RWPE2 (cell line): ENCODE measurements around the gene SLC40A1.

Experiments
- ATAC-seq: fragments of 200-7000 bp; cut with Tn5 transposase; 3 replicates; pipeline ENCODE4 v1.9.1; 2021; ENCODE audit warnings: low read depth
- DNase-seq: peaks from one replicate; pipeline ENCODE4 v3.0.0-alpha.2; 2020; ENCODE audit warnings: low spot score
- H3K27ac ChIP-seq: fragments of 450-650 bp; 2 replicates; pipeline ENCODE4 v1.5.1; 2017; ENCODE audit warnings: mild to moderate bottlenecking; ENCODE audit not compliant: poor library complexity, severe bottlenecking
- H3K27me3 ChIP-seq: fragments of 250-450 bp; sonication (Bioruptor Pico); 2 replicates; pipeline ENCODE4 v1.5.1; 2021; ENCODE audit warnings: mild to moderate bottlenecking, moderate library complexity; ENCODE audit not compliant: insufficient read depth, poor library complexity, severe bottlenecking
- H3K36me3 ChIP-seq: fragments of 250-450 bp; sonication (Bioruptor Pico); 2 replicates; pipeline ENCODE4 v1.5.1; 2020; ENCODE audit warnings: low read depth, mild to moderate bottlenecking, moderate library complexity
- H3K4me1 ChIP-seq: fragments of 250-450 bp; sonication (Bioruptor Pico); 2 replicates; pipeline ENCODE4 v1.5.1; 2021; ENCODE audit warnings: mild to moderate bottlenecking, moderate library complexity; ENCODE audit not compliant: insufficient read depth, poor library complexity, severe bottlenecking
- H3K4me3 ChIP-seq: fragments of 250-450 bp; sonication (Bioruptor Pico); 2 replicates; pipeline ENCODE4 v1.5.1; 2021; ENCODE audit warnings: mild to moderate bottlenecking, moderate library complexity; ENCODE audit not compliant: severe bottlenecking
- H3K9me3 ChIP-seq: fragments of 250-450 bp; sonication (Bioruptor Pico); 2 replicates; pipeline ENCODE4 v1.5.1; 2021; ENCODE audit warnings: mild to moderate bottlenecking, moderate library complexity; ENCODE audit not compliant: severe bottlenecking
- TF ChIP-seq, protein P1 (sequence below): fragments of 450-650 bp; IDR thresholded peaks from one replicate; pipeline ENCODE4 v1.5.1; 2017; ENCODE audit warnings: mild to moderate bottlenecking, moderate library complexity; ENCODE audit not compliant: poor library complexity, severe bottlenecking

SLC40A1 gene

DNA sequence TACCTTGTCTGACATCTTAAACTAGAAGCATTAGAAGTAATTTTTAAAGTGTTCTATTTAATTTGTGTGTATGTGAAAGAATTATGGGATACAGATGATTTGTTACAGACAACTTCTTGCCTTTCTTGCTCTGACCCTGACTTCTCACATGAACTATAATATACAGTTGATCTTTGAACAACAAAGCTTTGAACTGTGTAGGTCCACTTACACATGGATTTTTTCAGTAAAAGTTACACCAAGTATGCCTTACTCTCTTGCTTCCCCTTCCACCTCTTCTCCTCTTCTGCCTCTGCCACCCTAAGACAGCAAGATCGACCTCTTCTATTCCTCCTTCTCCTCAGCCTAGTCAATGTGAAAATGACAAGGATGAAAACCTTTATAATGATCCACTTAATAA lies 42.2 kb downstream of the SLC40A1 start:
- H3K9me3 ChIP-seq, result no peaks in the 10 kb centered on the region
- H3K36me3 ChIP-seq, result no peaks in the 10 kb centered on the region
- DNase-seq (no peak), ATAC-seq (no peak)
- no peaks in the 10 kb centered on the region for H3K4me1 ChIP-seq
- no peak overlapping the region for H3K27ac ChIP-seq
- no peak overlapping the region for H3K4me3 ChIP-seq
- TF ChIP-seq, protein P1, sequence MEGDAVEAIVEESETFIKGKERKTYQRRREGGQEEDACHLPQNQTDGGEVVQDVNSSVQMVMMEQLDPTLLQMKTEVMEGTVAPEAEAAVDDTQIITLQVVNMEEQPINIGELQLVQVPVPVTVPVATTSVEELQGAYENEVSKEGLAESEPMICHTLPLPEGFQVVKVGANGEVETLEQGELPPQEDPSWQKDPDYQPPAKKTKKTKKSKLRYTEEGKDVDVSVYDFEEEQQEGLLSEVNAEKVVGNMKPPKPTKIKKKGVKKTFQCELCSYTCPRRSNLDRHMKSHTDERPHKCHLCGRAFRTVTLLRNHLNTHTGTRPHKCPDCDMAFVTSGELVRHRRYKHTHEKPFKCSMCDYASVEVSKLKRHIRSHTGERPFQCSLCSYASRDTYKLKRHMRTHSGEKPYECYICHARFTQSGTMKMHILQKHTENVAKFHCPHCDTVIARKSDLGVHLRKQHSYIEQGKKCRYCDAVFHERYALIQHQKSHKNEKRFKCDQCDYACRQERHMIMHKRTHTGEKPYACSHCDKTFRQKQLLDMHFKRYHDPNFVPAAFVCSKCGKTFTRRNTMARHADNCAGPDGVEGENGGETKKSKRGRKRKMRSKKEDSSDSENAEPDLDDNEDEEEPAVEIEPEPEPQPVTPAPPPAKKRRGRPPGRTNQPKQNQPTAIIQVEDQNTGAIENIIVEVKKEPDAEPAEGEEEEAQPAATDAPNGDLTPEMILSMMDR, result no peak
- H3K27me3 ChIP-seq, result no peaks in the 10 kb centered on the region

DNA sequence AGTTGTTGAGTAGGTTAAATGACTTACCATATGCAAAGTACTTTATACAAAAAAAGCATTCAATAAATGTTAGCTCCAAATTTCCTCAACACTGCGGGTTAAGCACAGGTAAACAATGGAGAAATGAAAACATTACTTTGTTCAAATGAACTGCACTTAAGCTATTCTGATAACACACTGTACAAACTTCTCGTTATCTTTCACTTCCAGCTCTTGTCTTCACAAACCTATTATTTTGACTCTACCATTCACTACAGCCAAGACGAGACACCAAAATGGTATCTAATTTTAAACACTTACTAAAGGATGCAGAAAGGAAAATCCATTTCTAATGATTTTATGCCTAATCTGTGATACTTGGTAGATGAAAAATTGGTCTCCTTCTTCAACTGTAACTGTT lies 43.8 kb downstream of the SLC40A1 start:
- no peak for ATAC-seq

DNA sequence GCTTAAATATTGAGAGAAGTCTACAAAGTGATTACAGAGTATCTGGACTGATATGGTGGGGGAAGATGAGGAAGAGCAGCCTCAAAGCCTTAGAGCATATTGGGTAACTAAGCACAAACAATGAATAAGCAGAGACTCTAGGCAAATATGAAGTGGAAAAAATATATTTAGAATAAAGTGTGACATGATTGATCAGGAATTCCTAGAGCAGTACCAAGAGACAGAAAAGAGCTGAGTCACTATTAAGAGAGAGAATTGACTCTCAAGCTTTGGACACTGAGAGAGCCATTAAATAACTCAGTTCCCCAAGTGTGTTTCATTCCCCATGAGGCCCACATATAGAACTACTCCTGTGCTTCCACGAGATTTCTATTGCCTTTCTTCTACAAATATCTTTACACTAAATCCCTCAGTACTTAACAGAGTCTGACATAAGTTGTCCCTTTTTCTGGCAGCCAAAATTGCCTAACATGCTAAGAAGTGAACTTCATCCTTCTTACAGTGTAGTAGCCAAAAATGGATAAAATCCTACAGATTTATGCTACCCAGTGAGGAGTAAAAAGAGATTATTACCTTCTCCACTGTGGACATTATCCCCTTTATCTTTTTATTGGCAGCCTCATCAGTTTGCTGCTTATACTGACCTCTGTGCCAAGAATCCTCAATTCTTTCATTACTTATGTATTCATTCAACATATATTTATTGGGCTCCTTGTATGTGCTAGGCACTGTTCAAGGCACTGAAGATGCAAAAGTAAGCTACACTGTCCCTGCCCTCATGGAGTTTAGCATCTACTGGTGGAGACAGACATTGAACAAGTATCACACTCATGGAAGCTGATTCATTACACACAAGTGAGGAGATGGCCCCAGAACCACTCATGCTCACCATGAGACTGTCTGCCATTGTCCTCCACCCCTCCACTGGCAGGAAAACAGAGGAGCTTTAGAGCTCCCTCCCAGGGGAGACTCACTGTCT lies 45.4 kb downstream of the SLC40A1 start:
- ATAC-seq (peak; percentile 19; the same call in 1 of the 3 replicates), DNase-seq (no peak)
- no peaks in the 10 kb centered on the region for H3K4me1 ChIP-seq
- TF ChIP-seq, protein P1, result no peak
- no peaks in the 10 kb centered on the region for H3K9me3 ChIP-seq
- no peaks in the 10 kb centered on the region for H3K27me3 ChIP-seq
- H3K27ac ChIP-seq, result no peak overlapping the region
- no peak overlapping the region for H3K4me3 ChIP-seq
- no peaks in the 10 kb centered on the region for H3K36me3 ChIP-seq

More for the DNA sequence above, 43.8 kb downstream of the SLC40A1 start:
- no peak overlapping the region for H3K4me3 ChIP-seq
- no peaks in the 10 kb centered on the region for H3K9me3 ChIP-seq
- no peaks in the 10 kb centered on the region for H3K4me1 ChIP-seq
- no peaks in the 10 kb centered on the region for H3K36me3 ChIP-seq
- TF ChIP-seq, protein P1, result no peak
- no peaks in the 10 kb centered on the region for H3K27me3 ChIP-seq
- H3K27ac ChIP-seq, result no peak overlapping the region
- no peak for DNase-seq

DNA sequence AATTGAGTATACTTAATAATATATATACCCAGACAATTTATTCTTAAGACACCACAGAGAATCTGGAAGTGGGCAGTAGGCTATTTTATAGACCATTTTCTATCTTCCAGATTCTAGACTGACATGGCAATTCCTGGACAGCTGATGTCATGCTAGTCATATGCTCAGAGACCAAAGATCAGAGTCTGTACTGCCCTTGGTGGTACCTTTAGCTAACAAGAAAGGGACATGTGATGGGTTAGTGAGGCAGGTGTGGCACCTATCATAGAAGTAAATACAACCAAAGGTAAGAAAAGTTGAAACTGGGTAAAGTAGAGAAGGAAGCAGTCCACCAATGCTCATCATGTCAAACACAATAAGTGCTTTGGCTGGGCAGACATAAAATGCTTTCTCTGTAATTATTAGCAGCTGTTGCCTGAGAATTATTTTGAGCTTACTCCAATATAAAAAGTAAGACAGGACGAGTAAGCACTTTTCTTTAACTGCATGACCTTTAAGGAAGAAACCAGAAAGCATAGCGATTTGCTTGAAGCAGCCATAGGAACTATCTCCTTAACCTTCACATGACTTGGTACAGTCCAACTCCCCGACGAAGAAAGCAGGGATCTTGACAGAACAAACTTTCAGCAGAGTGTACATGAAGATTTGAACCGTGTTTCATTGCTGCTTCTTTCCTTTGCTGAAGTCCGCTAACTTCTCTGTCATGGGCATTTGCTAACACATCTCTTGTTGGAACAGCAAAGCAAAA lies 47.1 kb downstream of the SLC40A1 start:
- Histone ChIP-seq H3K9me3 (no peaks in the 10 kb centered on the region), H3K27ac (no peak overlapping the region), H3K4me3 (no peak overlapping the region), H3K27me3 (no peaks in the 10 kb centered on the region), H3K36me3 (no peaks in the 10 kb centered on the region), H3K4me1 (no peaks in the 10 kb centered on the region)
- DNase-seq (no peak), ATAC-seq (no peak)
- TF ChIP-seq, protein P1, result no peak
